Neutrophil (primary cell): ENCODE results near the gene ZDHHC14.
"Not testable (repeated sequence)": the region's sequence is repeated elsewhere in the genome, so short reads cannot be mapped to it uniquely, and the experiment has no call there.

Experiments
- H3K27ac ChIP-seq: fragments of 200-600 bp; sonication (generic); 2 replicates; pipeline ENCODE4 v1.5.1; 2016; ENCODE audit warnings: mild to moderate bottlenecking, moderate library complexity
- H3K27me3 ChIP-seq: fragments of 200-600 bp; sonication (generic); 2 replicates; pipeline ENCODE4 v1.6.0; 2016; ENCODE audit warnings: mild to moderate bottlenecking
- H3K36me3 ChIP-seq: fragments of 200-600 bp; sonication (generic); 2 replicates; pipeline ENCODE4 v1.5.1; 2017
- H3K4me1 ChIP-seq, 2 experiments: fragments of 200-600 bp in 1 of 2; sonication (generic) in 1 of 2; 1 replicate in 1 of 2; 2 replicates in 1 of 2; pipeline versions ENCODE4 v1.5.1 to v1.6.1; 2013 to 2016; ENCODE audit warnings: low read depth in 1 of 2, low read length in 1 of 2, mild to moderate bottlenecking in 1 of 2, moderate library complexity in 1 of 2; ENCODE audit not compliant: control insufficient read depth in 1 of 2, insufficient read depth in 1 of 2
- H3K4me3 ChIP-seq, 2 experiments: fragments of 200-600 bp in 1 of 2; sonication (generic) in 1 of 2; 1 replicate in 1 of 2; 2 replicates in 1 of 2; pipeline ENCODE4 v1.5.1; 2013 to 2016; ENCODE audit warnings: low read depth in 1 of 2, low read length in 1 of 2, mild to moderate bottlenecking in 1 of 2, moderate library complexity in 1 of 2
- H3K9me3 ChIP-seq: fragments of 200-600 bp; sonication (generic); 2 replicates; pipeline ENCODE4 v1.5.1; 2016
- CTCF ChIP-seq: fragments of 200-600 bp; sonication (generic); IDR thresholded peaks from 2 replicates; pipeline ENCODE4 v1.5.1; 2016; ENCODE audit warnings: antibody characterized with exemption

Gene ZDHHC14

GRCh38 chr6:157380779-157381561 lies at the start of gene ZDHHC14:
TSS of gene ZDHHC14 (plus strand) at chr6:157381190.
- no peak for TF ChIP-seq CTCF

GRCh38 chr6:157332813-157333212 lies 48.2 kb upstream of the ZDHHC14 start:
- H3K4me3 ChIP-seq = no peak overlapping the region
- H3K36me3 ChIP-seq = no peaks in the 10 kb centered on the region
- H3K9me3 ChIP-seq = no peaks in the 10 kb centered on the region
- H3K27me3 ChIP-seq = peaks cover 25% of the 10 kb centered on the region
- no peak for TF ChIP-seq CTCF
- no peaks in the 10 kb centered on the region for H3K4me1 ChIP-seq
- H3K27ac ChIP-seq = no peak overlapping the region

More at GRCh38 chr6:157380779-157381561, at the start of gene ZDHHC14:
- H3K4me1 ChIP-seq = peaks cover 12 to 14% of the 10 kb centered on the region in 2 experiments
- peak within 1 kb of the TSS; percentile 87 for H3K27ac ChIP-seq
- H3K9me3 ChIP-seq = no peaks in the 10 kb centered on the region
- H3K4me3 ChIP-seq = peak within 1 kb of the TSS; percentile 89 to 98
- peaks cover 21% of the 10 kb centered on the region for H3K27me3 ChIP-seq
- H3K36me3 ChIP-seq = no peaks in the 10 kb centered on the region

- H3K27ac ChIP-seq = no peak overlapping the region
- peaks cover 18% of the 10 kb centered on the region for H3K27me3 ChIP-seq
- no peaks in the 10 kb centered on the region for H3K9me3 ChIP-seq
- H3K4me1 ChIP-seq = no peaks in the 10 kb centered on the region
- H3K4me3 ChIP-seq = no peak overlapping the region
- no peak for TF ChIP-seq CTCF
- H3K36me3 ChIP-seq = no peaks in the 10 kb centered on the region
These were observed 47.5 kb upstream of the ZDHHC14 start for GRCh38 chr6:157333537-157333936.

GRCh38 chr6:157333956-157334355 lies 47.0 kb upstream of the ZDHHC14 start:
- Histone ChIP-seq H3K4me1 (no peaks in the 10 kb centered on the region), H3K9me3 (no peaks in the 10 kb centered on the region), H3K27ac (no peak overlapping the region), H3K36me3 (no peaks in the 10 kb centered on the region), H3K27me3 (peaks cover 14% of the 10 kb centered on the region), H3K4me3 (no peak overlapping the region)
- TF ChIP-seq CTCF = no peak

GRCh38 chr6:157335829-157336228 lies 45.2 kb upstream of the ZDHHC14 start:
- Histone ChIP-seq H3K9me3 (no peaks in the 10 kb centered on the region), H3K27ac (no peak overlapping the region), H3K4me3 (no peak overlapping the region), H3K36me3 (no peaks in the 10 kb centered on the region), H3K27me3 (peaks cover 9% of the 10 kb centered on the region), H3K4me1 (no peaks in the 10 kb centered on the region)
- TF ChIP-seq CTCF = no peak

- H3K27ac ChIP-seq, H3K4me3 ChIP-seq, H3K36me3 ChIP-seq, H3K9me3 ChIP-seq, H3K27me3 ChIP-seq, H3K4me1 ChIP-seq: not testable (repeated sequence)
These were observed 43.7 kb upstream of the ZDHHC14 start for GRCh38 chr6:157337276-157337675.
